HepG2 (cell line): ENCODE results near the gene CNGA1. TPM values are rescaled to one million over a fixed set of nuclear protein-coding genes. Genes with fewer than 3 reads are reported as not detected.

Experiments
- BHLHE40 ChIP-seq: IDR thresholded peaks from 2 replicates; pipeline ENCODE4 v1.6.1; 2011; ENCODE audit warnings: low read length, improper control_type of control experiment
- CEBPB ChIP-seq: IDR thresholded peaks from 2 replicates; pipeline ENCODE4 v1.6.1; 2011; ENCODE audit warnings: low read depth, low read length, improper control_type of control experiment, borderline replicate concordance
- CREB1 ChIP-seq, 2 experiments: fragments of 450-650 bp in 1 of 2; IDR thresholded peaks; 2 replicates each; pipeline ENCODE4 v1.6.1; 2016 to 2017; ENCODE audit warnings: control low read depth in 1 of 2, mild to moderate bottlenecking in 1 of 2, missing compliant biosample characterization in 1 of 2, missing genetic modification characterization in 1 of 2
- FOXC1 ChIP-seq: sonication (generic); formaldehyde crosslinking; IDR thresholded peaks from 2 replicates; pipeline ENCODE4 v1.8.0; 2022; ENCODE audit warnings: mild to moderate bottlenecking, missing genetic modification reagents, borderline replicate concordance
- FOXP1 ChIP-seq, 2 experiments: fragments of 450-650 bp in 1 of 2; IDR thresholded peaks; 2 replicates each; pipeline ENCODE4 v1.6.1; 2017 to 2018; ENCODE audit warnings: antibody characterized with exemption in 1 of 2
- ISL2 ChIP-seq: sonication (generic); formaldehyde crosslinking; IDR thresholded peaks from 2 replicates; pipeline ENCODE4 v1.5.0; 2020; ENCODE audit warnings: missing genetic modification reagents
- JUNB ChIP-seq: sonication (generic); formaldehyde crosslinking; IDR thresholded peaks from 2 replicates; pipeline ENCODE4 v1.8.0; 2022; ENCODE audit warnings: missing genetic modification reagents, mild to moderate bottlenecking, borderline replicate concordance
- KAT7 ChIP-seq: IDR thresholded peaks from 2 replicates; pipeline ENCODE4 v1.6.1; 2018; ENCODE audit warnings: borderline replicate concordance, missing compliant biosample characterization
- MAFF ChIP-seq: IDR thresholded peaks from 2 replicates; pipeline ENCODE4 v1.6.1; 2011; ENCODE audit warnings: low read depth, low read length, improper control_type of control experiment
- MIER3 ChIP-seq: IDR thresholded peaks from 2 replicates; pipeline ENCODE4 v1.6.1; 2016; ENCODE audit warnings: missing compliant biosample characterization, borderline replicate concordance
- MXI1 ChIP-seq: IDR thresholded peaks from 3 replicates; pipeline ENCODE4 v1.6.1; 2012; ENCODE audit warnings: low read depth, low read length, inconsistent platforms, borderline replicate concordance
- NCOA2 ChIP-seq: sonication (generic); formaldehyde crosslinking; IDR thresholded peaks from 2 replicates; pipeline ENCODE4 v1.8.0; 2022; ENCODE audit warnings: inconsistent platforms
- NR2F6 ChIP-seq, 2 experiments: IDR thresholded peaks; 2 replicates each; pipeline ENCODE4 v1.6.1; 2016; ENCODE audit warnings: antibody characterized with exemption in 1 of 2, mild to moderate bottlenecking in 1 of 2
- POGZ ChIP-seq: sonication (generic); formaldehyde crosslinking; IDR thresholded peaks from 2 replicates; pipeline ENCODE4 v1.4.0; 2020; ENCODE audit warnings: mild to moderate bottlenecking, missing genetic modification reagents
- SAP130 ChIP-seq: IDR thresholded peaks from 2 replicates; pipeline ENCODE4 v1.6.1; 2016; ENCODE audit warnings: low read depth
- SRY ChIP-seq: sonication (generic); formaldehyde crosslinking; IDR thresholded peaks from 2 replicates; pipeline ENCODE4 v1.8.0; 2022; ENCODE audit warnings: mild to moderate bottlenecking, missing genetic modification reagents
- ZFP41 ChIP-seq: sonication (generic); formaldehyde crosslinking; IDR thresholded peaks from 2 replicates; pipeline ENCODE4 v1.4.0; 2020; ENCODE audit warnings: mild to moderate bottlenecking, missing genetic modification reagents, borderline replicate concordance
- ZNF709 ChIP-seq: sonication (generic); formaldehyde crosslinking; IDR thresholded peaks from 2 replicates; pipeline ENCODE4 v1.5.0; 2020; ENCODE audit warnings: mild to moderate bottlenecking, missing genetic modification reagents
- ZNF776 ChIP-seq: sonication (generic); formaldehyde crosslinking; IDR thresholded peaks from 2 replicates; pipeline ENCODE4 v1.4.0; 2020; ENCODE audit warnings: mild to moderate bottlenecking, missing genetic modification reagents
- polyA plus RNA-seq, 8 experiments: library from polyadenylated mRNA; depleted of rRNA in 3 of 8; stranded (reverse) in 7 of 8; unstranded in 1 of 8; fragments of >200 nt; fragmentation: Illumina TruSeq in 4 of 8; extraction: Trizol in 4 of 8; gene quantifications; 2 replicates each; pipeline versions ENCODE4 v1.2.1 to v1.2.3, GENCODE V29; 2011 to 2016; ENCODE audit warnings: low read depth in 4 of 8, missing spikeins in 1 of 8, mixed read lengths in 1 of 8; ENCODE audit not compliant: insufficient read depth in 1 of 8
- total RNA-seq, 5 experiments: library from RNA; depleted of rRNA; stranded (reverse); fragments of >200 nt; fragmentation: Illumina TruSeq; extraction: Trizol; gene quantifications; 2 replicates each; pipeline ENCODE4 v1.2.3, GENCODE V29; 2016; ENCODE audit warnings: low read depth in 1 of 5
- TF ChIP-seq, protein P1 (sequence below): sonication (generic); formaldehyde crosslinking; IDR thresholded peaks from 2 replicates; pipeline ENCODE4 v1.5.0; 2020; ENCODE audit warnings: missing genetic modification reagents
- TF ChIP-seq, protein P2 (sequence below): sonication (generic); formaldehyde crosslinking; conservative IDR thresholded peaks from 2 replicates; pipeline ENCODE4 v1.4.0; 2020; ENCODE audit warnings: mild to moderate bottlenecking, missing genetic modification reagents, moderate library complexity

CNGA1 gene
- total and polyA plus RNA-seq, 2 of the 13 experiments (the other 11 are each of a cell fraction or from before 2014, with no cell fraction given) = 0.22 to 0.40 TPM

DNA sequence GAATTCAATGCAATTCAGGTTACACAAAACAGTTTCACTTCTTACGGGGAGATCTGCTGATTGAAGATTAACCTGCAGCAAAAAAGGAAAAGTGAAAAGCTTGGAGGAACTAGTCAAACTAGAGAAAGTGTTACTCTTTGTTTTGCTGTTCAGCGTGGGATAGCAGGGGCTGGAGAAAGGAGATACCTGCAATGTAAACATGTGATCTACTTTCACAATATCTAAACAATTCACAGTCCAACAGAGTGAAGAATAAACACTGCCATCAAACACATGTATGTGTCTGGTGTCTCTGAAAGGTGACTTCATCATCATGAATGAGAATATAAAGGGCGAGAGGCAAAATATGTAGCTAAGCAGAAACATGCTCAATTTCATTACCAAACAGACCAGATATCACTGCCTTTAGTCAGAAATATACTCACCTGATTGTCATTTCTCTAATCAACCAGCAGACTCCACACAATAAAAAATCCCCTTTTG, 26.5 kb upstream of the CNGA1 start (continued):
- TF ChIP-seq, protein P1, sequence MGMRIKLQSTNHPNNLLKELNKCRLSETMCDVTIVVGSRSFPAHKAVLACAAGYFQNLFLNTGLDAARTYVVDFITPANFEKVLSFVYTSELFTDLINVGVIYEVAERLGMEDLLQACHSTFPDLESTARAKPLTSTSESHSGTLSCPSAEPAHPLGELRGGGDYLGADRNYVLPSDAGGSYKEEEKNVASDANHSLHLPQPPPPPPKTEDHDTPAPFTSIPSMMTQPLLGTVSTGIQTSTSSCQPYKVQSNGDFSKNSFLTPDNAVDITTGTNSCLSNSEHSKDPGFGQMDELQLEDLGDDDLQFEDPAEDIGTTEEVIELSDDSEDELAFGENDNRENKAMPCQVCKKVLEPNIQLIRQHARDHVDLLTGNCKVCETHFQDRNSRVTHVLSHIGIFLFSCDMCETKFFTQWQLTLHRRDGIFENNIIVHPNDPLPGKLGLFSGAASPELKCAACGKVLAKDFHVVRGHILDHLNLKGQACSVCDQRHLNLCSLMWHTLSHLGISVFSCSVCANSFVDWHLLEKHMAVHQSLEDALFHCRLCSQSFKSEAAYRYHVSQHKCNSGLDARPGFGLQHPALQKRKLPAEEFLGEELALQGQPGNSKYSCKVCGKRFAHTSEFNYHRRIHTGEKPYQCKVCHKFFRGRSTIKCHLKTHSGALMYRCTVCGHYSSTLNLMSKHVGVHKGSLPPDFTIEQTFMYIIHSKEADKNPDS (CRISPR knock-in tag) = peak; percentile 58; the same call in 1 of the 2 replicates
- TF ChIP-seq FOXC1 = no peak
- TF ChIP-seq ZNF709 (CRISPR knock-in tag) = no peak
- TF ChIP-seq ISL2 (CRISPR knock-in tag) = peak; percentile 22; the same call in 1 of the 2 replicates
- TF ChIP-seq POGZ (CRISPR knock-in tag) = peak; percentile 43; the same call in 1 of the 2 replicates
- TF ChIP-seq SRY = no peak
- peak; percentile 73; the same call in 1 of the 2 replicates for TF ChIP-seq FOXP1 (IDR thresholded peaks at IDR 0.05)
- TF ChIP-seq FOXP1 (CRISPR knock-in tag; IDR thresholded peaks at IDR 0.05) = peak; percentile 94
- no peak for TF ChIP-seq JUNB (CRISPR knock-in tag)
- TF ChIP-seq MXI1 = peak; percentile 25; the same call in 1 of the 3 replicates
- TF ChIP-seq, protein P2, sequence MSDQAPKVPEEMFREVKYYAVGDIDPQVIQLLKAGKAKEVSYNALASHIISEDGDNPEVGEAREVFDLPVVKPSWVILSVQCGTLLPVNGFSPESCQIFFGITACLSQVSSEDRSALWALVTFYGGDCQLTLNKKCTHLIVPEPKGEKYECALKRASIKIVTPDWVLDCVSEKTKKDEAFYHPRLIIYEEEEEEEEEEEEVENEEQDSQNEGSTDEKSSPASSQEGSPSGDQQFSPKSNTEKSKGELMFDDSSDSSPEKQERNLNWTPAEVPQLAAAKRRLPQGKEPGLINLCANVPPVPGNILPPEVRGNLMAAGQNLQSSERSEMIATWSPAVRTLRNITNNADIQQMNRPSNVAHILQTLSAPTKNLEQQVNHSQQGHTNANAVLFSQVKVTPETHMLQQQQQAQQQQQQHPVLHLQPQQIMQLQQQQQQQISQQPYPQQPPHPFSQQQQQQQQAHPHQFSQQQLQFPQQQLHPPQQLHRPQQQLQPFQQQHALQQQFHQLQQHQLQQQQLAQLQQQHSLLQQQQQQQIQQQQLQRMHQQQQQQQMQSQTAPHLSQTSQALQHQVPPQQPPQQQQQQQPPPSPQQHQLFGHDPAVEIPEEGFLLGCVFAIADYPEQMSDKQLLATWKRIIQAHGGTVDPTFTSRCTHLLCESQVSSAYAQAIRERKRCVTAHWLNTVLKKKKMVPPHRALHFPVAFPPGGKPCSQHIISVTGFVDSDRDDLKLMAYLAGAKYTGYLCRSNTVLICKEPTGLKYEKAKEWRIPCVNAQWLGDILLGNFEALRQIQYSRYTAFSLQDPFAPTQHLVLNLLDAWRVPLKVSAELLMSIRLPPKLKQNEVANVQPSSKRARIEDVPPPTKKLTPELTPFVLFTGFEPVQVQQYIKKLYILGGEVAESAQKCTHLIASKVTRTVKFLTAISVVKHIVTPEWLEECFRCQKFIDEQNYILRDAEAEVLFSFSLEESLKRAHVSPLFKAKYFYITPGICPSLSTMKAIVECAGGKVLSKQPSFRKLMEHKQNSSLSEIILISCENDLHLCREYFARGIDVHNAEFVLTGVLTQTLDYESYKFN (CRISPR knock-in tag) = peak; percentile 82
- 0 out of 2 replicates have a peak, but pooled peaks have one; percentile 61 for TF ChIP-seq ZNF776
- peak; percentile 60 for TF ChIP-seq SAP130
- TF ChIP-seq ZFP41 (CRISPR knock-in tag) = no peak
- TF ChIP-seq CREB1 (IDR thresholded peaks at IDR 0.05) = no peak
- peak; percentile 53; the same call in 1 of the 2 replicates for TF ChIP-seq CREB1 (CRISPR knock-in tag; IDR thresholded peaks at IDR 0.05)
- TF ChIP-seq CEBPB = peak; percentile 83
- peak; percentile 27; the same call in 1 of the 2 replicates for TF ChIP-seq MAFF
- TF ChIP-seq BHLHE40 = peak; percentile 36; the same call in 1 of the 2 replicates
- no peak for TF ChIP-seq KAT7 (CRISPR knock-in tag)
- peak; percentile 46; the same call in 1 of the 2 replicates for TF ChIP-seq NCOA2 (CRISPR knock-in tag)
- peak; percentile 58; the same call in 1 of the 2 replicates for TF ChIP-seq MIER3
- peak; percentile 23; the same call in 1 of the 2 replicates for TF ChIP-seq NR2F6 (IDR thresholded peaks at IDR 0.05)
- TF ChIP-seq NR2F6 (CRISPR knock-in tag; IDR thresholded peaks at IDR 0.05) = peak; percentile 45; the same call in 1 of the 2 replicates
